Endothelial cell of umbilical vein (primary cell): ENCODE measurements around the gene CAPN2. TPM values are rescaled to one million over a fixed set of nuclear protein-coding genes. Genes with fewer than 3 reads are reported as not detected.

ENCODE experiments used
- BruUV-seq: library from RNA; stranded (reverse); fragments of 400-500 nt; replicated peaks from 2 replicates; lab custom pipeline; 2021; lab: Mats Ljungman, UMichigan
- CTCF ChIA-PET: fragments of 300-600, 350-600 bp; sonication (Branson Sonifier 250); formaldehyde crosslinking; loops from one replicate; lab custom pipeline; 2021; ENCODE audit warnings: antibody characterized with exemption, inconsistent platforms; lab: Charles Lee
- POLR2A ChIA-PET: fragments of 300-600, 350-600 bp; sonication (Branson Sonifier 250); formaldehyde crosslinking; loops from one replicate; lab custom pipeline; 2021; ENCODE audit warnings: antibody characterized with exemption, inconsistent platforms; lab: Charles Lee
- DNase-seq: peaks from one replicate; pipeline ENCODE4 v3.0.0-alpha.2; 2011; ENCODE audit warnings: low read depth, low spot score
- FAIRE-seq: peaks from 2 replicates; lab custom pipeline; 2011; peaks lifted over from hg19 to GRCh38; lab: Jason Lieb, UNC
- H2AFZ ChIP-seq: 2 replicates; pipeline ENCODE4 v1.6.0; 2012; ENCODE audit warnings: low read depth, low read length, control low read depth, inconsistent platforms
- H3K27ac ChIP-seq: 2 replicates; pipeline ENCODE4 v1.5.1; 2011; ENCODE audit warnings: low read depth, mild to moderate bottlenecking, control low read depth, low read length, moderate library complexity; ENCODE audit not compliant: insufficient read depth
- H3K27me3 ChIP-seq, 2 experiments: 2 replicates each; pipeline versions ENCODE4 v1.6.0 to v1.6.1; 2011; ENCODE audit warnings: low read length in 2 of 2, mixed read lengths in 1 of 2; ENCODE audit not compliant: control insufficient read depth in 2 of 2, insufficient read depth in 2 of 2
- H3K36me3 ChIP-seq, 2 experiments: 2 replicates in 1 of 2; 3 replicates in 1 of 2; pipeline ENCODE4 v1.5.1; 2011; ENCODE audit warnings: low read length in 2 of 2, mild to moderate bottlenecking in 1 of 2, moderate library complexity in 1 of 2; ENCODE audit not compliant: control insufficient read depth in 2 of 2, insufficient read depth in 2 of 2; ENCODE audit errors: extremely low read depth in 1 of 2
- H3K4me1 ChIP-seq: 3 replicates; pipeline ENCODE4 v1.5.1; 2011; ENCODE audit warnings: mild to moderate bottlenecking, low read length; ENCODE audit not compliant: control insufficient read depth, insufficient read depth; ENCODE audit errors: extremely low read depth
- H3K4me2 ChIP-seq: 2 replicates; pipeline ENCODE4 v1.6.1; 2011; ENCODE audit warnings: low read length, control low read depth, mixed read lengths; ENCODE audit not compliant: insufficient read depth
- H3K4me3 ChIP-seq, 3 experiments: fragments of 200-600 bp in 1 of 3; sonication (generic), shearing (Covaris generic) in 1 of 3; replicated peaks in 1 of 3; 2 replicates each; pipeline ENCODE4 v1.5.1; 2011 to 2016; ENCODE audit warnings: control low read depth in 3 of 3, low read length in 3 of 3, mild to moderate bottlenecking in 2 of 3, inconsistent platforms in 1 of 3, low read depth in 1 of 3, moderate library complexity in 1 of 3; ENCODE audit not compliant: insufficient read depth in 1 of 3
- H3K79me2 ChIP-seq: 2 replicates; pipeline ENCODE4 v1.6.0; 2012; ENCODE audit warnings: low read length, inconsistent platforms; ENCODE audit not compliant: control insufficient read depth, insufficient read depth
- H3K9ac ChIP-seq: replicated peaks from 2 replicates; pipeline ENCODE3; 2011; ENCODE audit warnings: low read length, control low read depth; ENCODE audit not compliant: insufficient read depth; ENCODE audit errors: extremely low read depth
- H3K9me1 ChIP-seq: replicated peaks from 3 replicates; pipeline ENCODE4 v1.6.0; 2011; ENCODE audit warnings: mild to moderate bottlenecking, low read length; ENCODE audit not compliant: control insufficient read depth, insufficient read depth; ENCODE audit errors: extremely low read depth
- H3K9me3 ChIP-seq: replicated peaks from 2 replicates; pipeline ENCODE4 v1.5.1; 2012; ENCODE audit warnings: low read length, inconsistent platforms; ENCODE audit not compliant: control insufficient read depth, insufficient read depth
- H4K20me1 ChIP-seq: replicated peaks from 2 replicates; pipeline ENCODE3; 2011; ENCODE audit warnings: mild to moderate bottlenecking, low read length; ENCODE audit not compliant: control insufficient read depth, insufficient read depth; ENCODE audit errors: extremely low read depth
- EZH2 ChIP-seq: IDR thresholded peaks from 2 replicates; pipeline ENCODE4 v1.6.1; 2012; ENCODE audit warnings: borderline replicate concordance, low read depth, mild to moderate bottlenecking, moderate library complexity, low read length, inconsistent platforms; ENCODE audit not compliant: severe bottlenecking
- MYC ChIP-seq: IDR thresholded peaks from one replicate; pipeline ENCODE4 v1.6.1; 2011; ENCODE audit warnings: mild to moderate bottlenecking, low read depth, low read length
- dilution Hi-C: fragments of 300-500 bp; cut with MboI; formaldehyde crosslinking; loops from one replicate; pipeline ENCODE4 v1.15.0; 2019; ENCODE audit warnings: low sequenced_read_pairs; ENCODE audit not compliant: extremely low pct_ligation_motif_present
- intact Hi-C: fragments of 100-400 bp; cut with micrococcal nuclease; formaldehyde crosslinking; loops from one replicate; pipeline ENCODE4 v1.10.0; 2022
- polyA plus RNA-seq, 4 experiments: library from polyadenylated mRNA; depleted of rRNA in 3 of 4; stranded (reverse) in 3 of 4; unstranded in 1 of 4; fragments of >200 nt; gene quantifications; 2 replicates each; pipeline versions ENCODE4 v1.2.1 to v1.2.3, GENCODE V29; 2011 to 2012; ENCODE audit warnings: missing spikeins in 1 of 4
- total RNA-seq: library from RNA; stranded (reverse); gene quantifications from 2 replicates; pipeline ENCODE4 v1.2.3, GENCODE V29; 2021
- TF ChIP-seq, protein P1 (sequence below): IDR thresholded peaks from 2 replicates; pipeline ENCODE4 v1.6.1; 2011; ENCODE audit not compliant: insufficient read depth, insufficient read length
- TF ChIP-seq, protein P2 (sequence below), 2 donors: IDR thresholded peaks; 1 replicate in 1 of 2; 2 replicates in 1 of 2; pipeline ENCODE4 v1.5.1; 2011; ENCODE audit warnings: low read length in 2 of 2, mild to moderate bottlenecking in 2 of 2, moderate library complexity in 2 of 2, control low read depth in 1 of 2, inconsistent platforms in 1 of 2, low read depth in 1 of 2; ENCODE audit not compliant: insufficient read depth in 1 of 2; ENCODE audit errors: extremely low read depth in 1 of 2

Gene CAPN2
- total and polyA plus RNA-seq, 2 donors (not counting 3 experiments of a cell fraction or from before 2014, with no cell fraction given) = 110 to 420 TPM

GRCh38 chr1:223700388-223700918 lies 11.9 kb upstream of the CAPN2 start:
- H4K20me1 ChIP-seq = no peaks in the 10 kb centered on the region
- intact Hi-C loops = loop anchor here (10.0 kb wide), 2 partner anchors 294 to 886 kb away; partner anchors contain the start of gene DISP1
- H3K36me3 ChIP-seq = no peaks in the 10 kb centered on the region
- FAIRE-seq = no peak
- CTCF ChIA-PET = interaction anchor here (0.9 to 5.5 kb wide), 8 partner anchors 10 to 350 kb away, joined by 3 to 118 read pairs (median 6); partner anchors contain the start of gene TP53BP2
- dilution Hi-C loops = no loop called here
- peak overlapping the region; percentile 23 for H2AFZ ChIP-seq
- H3K4me3 ChIP-seq = no peak overlapping the region
- no peaks in the 10 kb centered on the region for H3K9me1 ChIP-seq
- no peaks in the 10 kb centered on the region for H3K27me3 ChIP-seq
- H3K9me3 ChIP-seq = no peaks in the 10 kb centered on the region
- H3K27ac ChIP-seq = peak overlapping the region; percentile 73
- POLR2A ChIA-PET = interaction anchor here (0.9 kb wide), 1 partner anchor 49 kb away, joined by 3 read pairs; no protein-coding TSS in a partner anchor
- peak overlapping the region; percentile 2 for H3K4me2 ChIP-seq
- no TSS peak for BruUV-seq
- TF ChIP-seq, protein P1, sequence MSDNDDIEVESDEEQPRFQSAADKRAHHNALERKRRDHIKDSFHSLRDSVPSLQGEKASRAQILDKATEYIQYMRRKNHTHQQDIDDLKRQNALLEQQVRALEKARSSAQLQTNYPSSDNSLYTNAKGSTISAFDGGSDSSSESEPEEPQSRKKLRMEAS = no peak
- TF ChIP-seq EZH2 (no peak), MYC (no peak)
- TF ChIP-seq, protein P2, sequence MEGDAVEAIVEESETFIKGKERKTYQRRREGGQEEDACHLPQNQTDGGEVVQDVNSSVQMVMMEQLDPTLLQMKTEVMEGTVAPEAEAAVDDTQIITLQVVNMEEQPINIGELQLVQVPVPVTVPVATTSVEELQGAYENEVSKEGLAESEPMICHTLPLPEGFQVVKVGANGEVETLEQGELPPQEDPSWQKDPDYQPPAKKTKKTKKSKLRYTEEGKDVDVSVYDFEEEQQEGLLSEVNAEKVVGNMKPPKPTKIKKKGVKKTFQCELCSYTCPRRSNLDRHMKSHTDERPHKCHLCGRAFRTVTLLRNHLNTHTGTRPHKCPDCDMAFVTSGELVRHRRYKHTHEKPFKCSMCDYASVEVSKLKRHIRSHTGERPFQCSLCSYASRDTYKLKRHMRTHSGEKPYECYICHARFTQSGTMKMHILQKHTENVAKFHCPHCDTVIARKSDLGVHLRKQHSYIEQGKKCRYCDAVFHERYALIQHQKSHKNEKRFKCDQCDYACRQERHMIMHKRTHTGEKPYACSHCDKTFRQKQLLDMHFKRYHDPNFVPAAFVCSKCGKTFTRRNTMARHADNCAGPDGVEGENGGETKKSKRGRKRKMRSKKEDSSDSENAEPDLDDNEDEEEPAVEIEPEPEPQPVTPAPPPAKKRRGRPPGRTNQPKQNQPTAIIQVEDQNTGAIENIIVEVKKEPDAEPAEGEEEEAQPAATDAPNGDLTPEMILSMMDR (IDR thresholded peaks at IDR 0.05; ENCODE audit: extremely low read depth in 1 of 2, insufficient read depth in 1 of 2, low read depth in 1 of 2, low read length in 2 of 2) = no peak
- DNase-seq = no peak
- peaks cover 31% of the 10 kb centered on the region for H3K4me1 ChIP-seq
- no peaks in the 10 kb centered on the region for H3K79me2 ChIP-seq
- H3K9ac ChIP-seq = peak overlapping the region; percentile 19
